Anterior cingulate cortex (tissue), 58 donors: ENCODE measurements around the gene TCF7L1.
A peak's percentile ranks its signal among the peaks of the same experiment; 100 is the strongest.
"Not testable (repeated sequence)": the region's sequence is repeated elsewhere in the genome, so short reads cannot be mapped to it uniquely, and the experiment has no call there.

Experiments
- DNase-seq, 58 donors: peaks; one replicate each; lab custom pipeline; 2025; lab: John Stamatoyannopoulos, UW

TCF7L1 gene

DNA sequence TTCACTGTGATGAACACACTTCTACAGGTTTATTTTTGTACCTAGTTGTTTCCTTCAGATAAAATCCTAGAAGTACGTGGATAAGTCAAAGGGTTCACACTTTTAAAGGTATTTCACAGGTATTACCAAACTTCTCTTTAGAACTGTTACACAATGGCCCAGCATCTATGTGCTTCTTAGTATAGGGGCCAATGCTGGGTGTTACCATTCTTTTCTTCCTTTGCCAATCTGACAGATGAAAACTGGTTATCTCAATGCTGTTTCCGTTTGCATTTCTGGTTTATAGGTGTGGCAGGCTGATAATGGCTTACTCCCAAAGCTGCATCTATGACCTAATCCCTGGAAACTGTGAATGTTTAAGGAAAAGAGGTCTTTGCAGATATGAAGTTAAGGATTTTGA is 2.8 kb upstream of the TCF7L1 start:
- no peak for DNase-seq

GRCh38 chr2:85131116-85131515 is 2.1 kb upstream of the TCF7L1 start:
- DNase-seq, result no peak

DNA sequence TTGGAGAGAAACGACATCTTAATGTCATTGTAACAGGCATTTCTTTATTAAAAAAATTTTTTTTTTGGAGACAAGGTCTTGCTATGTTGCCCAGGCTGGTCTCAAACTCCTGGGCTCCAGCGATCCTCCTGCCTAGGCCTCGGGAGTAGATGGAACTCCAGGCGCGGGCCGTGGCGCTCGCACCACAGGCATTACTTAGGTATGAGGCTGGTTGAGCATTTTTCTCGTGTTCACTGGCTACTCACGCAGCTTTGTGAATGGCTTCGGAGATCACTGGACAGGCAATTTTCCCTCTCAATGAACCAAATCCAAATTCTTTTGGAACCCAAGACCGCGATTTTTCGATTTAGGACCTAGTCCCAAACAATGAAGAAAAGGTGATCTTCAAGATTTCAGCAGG is 795 bp upstream of the TCF7L1 start:
- DNase-seq, result no peak

DNA sequence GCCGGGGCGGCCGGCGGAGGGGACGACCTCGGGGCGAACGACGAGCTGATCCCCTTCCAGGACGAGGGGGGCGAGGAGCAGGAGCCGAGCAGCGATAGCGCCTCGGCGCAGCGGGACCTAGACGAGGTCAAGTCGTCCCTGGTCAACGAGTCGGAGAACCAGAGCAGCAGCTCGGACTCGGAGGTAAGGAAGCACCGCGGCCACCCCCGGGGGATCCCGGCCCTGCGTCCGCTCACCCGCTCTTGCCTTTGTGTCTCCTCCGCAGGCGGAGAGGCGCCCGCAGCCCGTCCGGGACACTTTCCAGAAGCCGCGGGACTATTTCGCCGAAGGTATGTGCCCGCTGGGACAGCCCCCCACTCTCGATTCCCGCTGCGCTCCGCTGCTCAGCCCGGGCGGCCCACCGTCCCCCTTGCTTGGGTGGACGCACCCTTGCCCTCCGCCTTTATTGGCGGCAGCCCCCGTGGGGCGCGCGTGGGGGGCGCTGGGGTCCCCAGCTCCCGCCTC is 611 bp downstream of the TCF7L1 start:
- DNase-seq, result peak in 9 of 58 donors; percentile 3 to 19 (median 10)

DNA sequence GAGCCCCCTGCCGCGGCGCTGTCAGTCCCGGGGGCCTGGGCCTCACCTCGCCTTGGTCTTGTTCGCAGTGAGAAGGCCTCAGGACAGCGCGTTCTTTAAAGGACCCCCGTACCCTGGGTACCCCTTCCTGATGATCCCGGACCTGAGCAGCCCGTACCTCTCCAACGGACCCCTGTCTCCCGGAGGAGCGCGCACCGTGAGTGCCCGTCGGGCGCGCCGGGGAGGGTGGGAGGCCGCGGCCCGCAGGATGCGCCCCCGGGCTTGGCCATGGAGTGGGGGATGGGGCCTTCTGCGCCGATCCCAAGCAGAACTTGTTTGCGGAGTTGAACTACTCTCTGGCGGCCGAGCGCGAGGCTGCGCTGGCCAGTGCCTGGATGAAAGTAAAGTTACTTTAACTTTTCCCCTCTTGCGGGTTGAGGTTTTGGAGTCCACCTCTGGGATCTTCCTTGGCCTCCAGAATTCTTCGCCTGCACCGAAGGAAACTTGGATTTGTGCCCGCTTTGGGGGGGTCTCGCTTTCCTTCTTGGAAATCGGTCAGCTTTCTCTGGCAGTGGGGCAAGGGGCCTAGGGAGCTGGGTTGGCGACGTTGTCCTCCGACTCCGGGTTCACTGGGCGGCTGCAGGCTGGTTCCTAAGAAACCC is 1.2 kb downstream of the TCF7L1 start:
- peak in 30 of 58 donors; percentile 3 to 51 (median 20) for DNase-seq

GRCh38 chr2:85134896-85135659 is 1.9 kb downstream of the TCF7L1 start:
- DNase-seq, result peak in 4 of 58 donors; percentile 1 to 49 (median 28)

- DNase-seq, result no peak
Observed at GRCh38 chr2:85135660-85135914, 2.4 kb downstream of the TCF7L1 start.

GRCh38 chr2:85137156-85137555 is 4.0 kb downstream of the TCF7L1 start:
- DNase-seq, result no peak

DNA sequence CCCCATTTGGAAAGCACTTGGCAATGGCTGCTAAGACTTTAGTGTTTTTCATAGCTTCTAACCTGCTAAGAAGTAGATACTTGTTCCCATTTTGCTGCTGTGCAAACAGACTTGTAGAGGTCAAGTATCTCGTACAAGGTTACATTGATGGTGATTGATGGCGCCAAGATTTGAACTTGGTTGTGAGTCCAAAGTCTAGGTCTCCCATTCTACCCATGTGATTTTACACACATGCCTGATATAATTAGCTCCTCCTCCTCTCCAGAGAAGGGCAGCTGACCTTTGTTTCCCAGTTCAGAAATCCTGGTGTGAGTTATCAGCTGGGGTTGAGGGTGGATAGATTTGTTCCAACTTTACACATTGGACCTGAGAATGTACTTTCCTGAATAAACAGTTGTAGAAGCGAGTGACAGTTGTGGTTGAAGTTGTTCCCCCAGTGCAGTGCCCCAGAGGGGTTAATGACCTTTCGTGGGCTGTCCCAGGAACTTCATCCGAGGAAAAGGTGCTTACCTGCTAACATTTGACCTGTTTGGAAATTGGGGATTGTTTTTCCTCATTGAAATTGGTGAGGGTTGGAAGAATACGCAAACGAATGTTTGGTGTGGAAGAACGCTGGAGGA is 10.4 kb downstream of the TCF7L1 start:
- no peak for DNase-seq

DNA sequence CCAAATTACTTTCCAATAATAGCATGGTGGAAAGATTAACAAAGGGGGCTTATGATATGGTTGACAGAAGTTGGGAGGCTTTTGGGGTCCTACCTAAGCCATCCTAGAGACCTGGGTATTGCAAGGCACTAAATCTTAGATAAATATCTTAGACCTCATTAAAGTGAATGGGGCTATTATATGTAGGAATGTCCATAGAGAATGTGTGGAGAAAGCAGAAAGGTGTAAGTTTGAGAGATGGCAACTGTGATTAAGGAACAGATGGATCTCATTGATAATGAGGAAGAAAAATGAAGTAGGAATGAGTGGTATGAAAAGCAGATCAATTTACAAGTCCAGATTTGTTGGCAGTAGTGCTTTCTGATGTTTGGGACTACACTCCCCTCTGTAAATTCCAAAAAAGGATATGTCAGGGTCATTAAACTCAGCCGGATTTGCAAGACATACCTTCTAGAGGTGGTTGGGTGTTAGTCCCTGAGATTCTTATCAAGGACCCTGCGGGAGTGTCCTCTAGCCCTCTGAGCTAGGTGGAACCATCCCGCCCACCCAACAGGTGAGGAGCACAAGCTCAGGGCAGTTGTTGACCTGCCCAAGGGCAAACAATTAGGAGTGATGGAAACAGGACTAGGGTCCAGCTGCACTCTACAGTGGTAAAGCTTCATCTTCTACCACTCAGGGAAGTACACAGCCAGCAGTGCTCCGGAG is 12.1 kb downstream of the TCF7L1 start:
- DNase-seq, result no peak

GRCh38 chr2:85148190-85148589 is 15.0 kb downstream of the TCF7L1 start:
- no peak for DNase-seq

GRCh38 chr2:85151026-85151425 is 17.8 kb downstream of the TCF7L1 start:
- no peak for DNase-seq

- DNase-seq, result no peak
Observed at GRCh38 chr2:85152895-85153294, 19.7 kb downstream of the TCF7L1 start.

DNA sequence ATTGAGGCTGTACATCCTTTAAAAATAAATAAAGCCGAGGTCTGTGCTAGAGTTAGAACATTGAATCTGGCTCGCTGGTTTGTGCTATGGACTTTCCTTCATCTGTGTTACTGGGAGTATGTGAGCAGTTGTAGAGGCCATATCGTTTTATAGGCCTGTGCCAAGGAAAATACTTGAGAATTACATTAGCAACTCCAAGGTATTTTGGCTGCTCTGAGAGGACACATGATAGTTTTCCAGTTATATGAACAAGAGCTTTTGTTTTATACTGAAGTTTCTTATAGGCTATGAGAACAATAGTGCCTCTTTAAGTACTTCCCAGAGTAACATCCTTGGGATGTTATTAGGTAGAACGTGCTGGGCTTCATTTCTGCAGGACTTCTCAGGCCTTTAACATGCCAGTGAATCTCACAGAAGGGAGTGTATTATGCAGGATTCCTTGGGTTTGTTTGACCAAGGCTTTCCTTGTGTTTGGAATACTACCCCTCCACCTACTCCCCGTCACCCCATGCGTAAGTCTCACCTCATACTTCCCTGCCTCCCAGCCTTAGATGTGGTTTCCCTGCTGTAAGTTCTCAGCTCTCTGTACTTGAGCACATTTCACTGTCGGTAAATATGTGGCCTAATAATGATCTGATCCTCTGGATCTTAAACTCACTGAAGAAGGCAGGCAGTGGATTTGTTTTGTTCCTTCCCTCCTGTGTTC is 21.0 kb downstream of the TCF7L1 start:
- no peak for DNase-seq

GRCh38 chr2:85155082-85155481 is 21.9 kb downstream of the TCF7L1 start:
- DNase-seq, result not testable (repeated sequence)

GRCh38 chr2:85156153-85156552 is 23.0 kb downstream of the TCF7L1 start:
- DNase-seq, result no peak

DNA sequence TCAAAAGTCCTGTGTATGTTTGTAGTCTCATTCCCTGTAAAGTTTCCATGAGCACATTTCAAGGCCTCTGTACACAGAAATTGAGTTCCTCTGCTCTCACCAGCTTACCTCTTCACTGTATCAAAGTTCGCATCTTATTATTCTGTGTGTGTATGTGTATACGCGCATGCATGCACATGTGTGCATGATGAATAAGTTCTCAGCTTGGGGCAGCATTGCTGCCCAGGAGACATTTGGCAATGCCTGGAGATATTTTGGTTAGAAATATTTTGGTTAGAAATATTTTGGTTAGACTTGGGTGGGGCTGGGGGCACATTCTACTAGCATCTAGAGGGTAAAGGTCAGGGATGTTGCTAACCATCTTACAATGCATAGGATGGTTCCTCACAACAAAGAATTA is 23.4 kb downstream of the TCF7L1 start:
- no peak for DNase-seq

GRCh38 chr2:85157345-85157744 is 24.2 kb downstream of the TCF7L1 start:
- no peak for DNase-seq

DNA sequence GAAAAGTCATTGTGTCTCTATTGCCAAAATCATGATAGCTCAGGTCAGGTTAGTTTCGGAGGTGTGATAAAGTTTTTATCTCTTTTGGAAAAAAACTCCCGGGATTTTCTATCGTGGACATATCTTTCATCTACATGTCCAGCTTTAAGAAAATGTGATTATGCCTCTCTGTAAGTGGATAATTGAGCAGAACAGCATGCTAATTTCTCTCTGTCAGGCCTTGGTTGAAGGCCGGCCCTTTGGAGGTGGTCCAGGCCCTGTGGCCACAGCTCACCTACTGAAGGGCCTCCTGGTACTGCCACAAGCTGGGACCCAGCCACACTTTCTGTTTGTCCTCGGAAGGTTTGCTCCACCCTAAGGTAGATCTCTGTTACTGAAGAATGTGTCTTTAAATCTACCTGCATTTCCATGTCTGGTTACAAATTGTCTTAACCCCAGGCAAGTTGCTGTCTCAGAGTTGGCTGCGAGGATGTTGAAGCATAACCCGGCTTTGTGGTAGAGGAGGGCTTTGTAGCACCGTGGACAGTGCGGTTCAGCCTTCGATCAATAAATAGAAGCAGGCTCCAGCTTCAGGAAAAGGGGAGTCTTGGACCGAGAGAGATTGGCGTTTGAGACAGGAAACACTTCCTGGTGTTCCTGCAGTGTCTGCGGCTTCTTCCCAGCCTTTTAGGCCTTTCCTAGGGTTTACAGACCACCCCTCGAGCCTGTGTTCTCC is 25.5 kb downstream of the TCF7L1 start:
- no peak for DNase-seq

DNA sequence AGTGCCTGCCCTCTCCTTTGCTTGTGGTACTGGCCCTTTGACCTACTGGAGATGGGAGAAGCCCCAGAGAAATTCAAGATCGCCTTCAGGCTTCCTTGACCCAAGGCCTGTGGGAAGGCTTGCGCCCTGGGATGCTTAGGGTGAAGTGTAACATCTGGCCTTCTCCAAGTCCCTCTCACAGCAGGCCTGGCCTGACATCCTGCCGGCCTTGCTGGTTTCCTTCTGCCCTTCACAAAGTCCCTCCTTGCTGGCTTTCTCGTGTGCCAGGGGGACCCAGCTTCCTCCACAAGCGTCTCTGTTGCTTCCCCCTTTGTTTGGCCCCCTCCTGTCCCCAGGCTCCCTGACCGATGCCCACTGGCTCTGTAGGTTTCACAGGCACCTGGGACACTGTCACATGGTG is 26.4 kb downstream of the TCF7L1 start:
- no peak for DNase-seq
